ENCODE measurements around the gene NUP210L. TPM values are rescaled to one million over a fixed set of nuclear protein-coding genes. Genes with fewer than 3 reads are reported as not detected.

The NUP210L gene
- total and polyA plus RNA-seq, 2 donors (not counting 3 experiments of a cell fraction or from before 2014, with no cell fraction given) = 0.01 to 0.07 TPM

GRCh38 chr1:153990468-153991150, 164.3 kb downstream of the NUP210L start, which contains the start of gene RPS27:
RPS27 (plus strand) TSS chr1:153990762; CDS start chr1:153990797, 35 bp downstream.
- FAIRE-seq (peak; percentile 93), DNase-seq (ENCODE audit: low read depth, low spot score) (peak; percentile 96)
- no peaks in the 10 kb centered on the region for H4K20me1 ChIP-seq (replicated peaks; ENCODE audit: control insufficient read depth, extremely low read depth, insufficient read depth, low read length)
- peak within 1 kb of the TSS; percentile 17 for H2AFZ ChIP-seq (ENCODE audit: low read depth, low read length)
- intact Hi-C loops (cut with micrococcal nuclease) = loop anchor here (1.0 to 10.0 kb wide), 6 partner anchors 27 to 1958 kb away; partner anchors contain the start of genes NUP210L and SLC39A1
- peak within 1 kb of the TSS; percentile 15 to 86 (median 79) for H3K4me3 ChIP-seq (replicated peaks in 1 of 3; ENCODE audit: insufficient read depth in 1 of 3, low read depth in 1 of 3, low read length in 3 of 3)
- POLR2A ChIA-PET = interaction anchor here (0.6 to 1.4 kb wide), 9 partner anchors 9 to 230 kb away, joined by 3 to 8 read pairs (median 3); partner anchors contain the start of genes CREB3L4, DENND4B, SLC39A1 and UBAP2L
- no peaks in the 10 kb centered on the region for H3K9me3 ChIP-seq (replicated peaks; ENCODE audit: control insufficient read depth, insufficient read depth, low read length)
- CTCF ChIA-PET = interaction anchor here (0.7 to 1.1 kb wide), 3 partner anchors 13 to 313 kb away, joined by 3 read pairs; partner anchors contain the start of gene JTB
- H3K9me1 ChIP-seq (replicated peaks; ENCODE audit: control insufficient read depth, extremely low read depth, insufficient read depth, low read length) = no peaks in the 10 kb centered on the region
- H3K4me2 ChIP-seq (ENCODE audit: insufficient read depth, low read length) = peak within 1 kb of the TSS; percentile 95
- dilution Hi-C loops (cut with MboI; ENCODE audit: extremely low pct_ligation_motif_present, low sequenced_read_pairs) = no loop called here
- peaks cover 9 to 10% of the 10 kb centered on the region in 2 experiments for H3K36me3 ChIP-seq (ENCODE audit: control insufficient read depth in 2 of 2, extremely low read depth in 1 of 2, insufficient read depth in 2 of 2, low read length in 2 of 2)
- H3K27me3 ChIP-seq (ENCODE audit: control insufficient read depth in 2 of 2, insufficient read depth in 2 of 2, low read length in 2 of 2) = no peaks in the 10 kb centered on the region
- peaks cover 24% of the 10 kb centered on the region for H3K4me1 ChIP-seq (ENCODE audit: control insufficient read depth, extremely low read depth, insufficient read depth, low read length)
- H3K79me2 ChIP-seq (ENCODE audit: control insufficient read depth, insufficient read depth, low read length) = peaks cover 24% of the 10 kb centered on the region
- TF ChIP-seq POLR2AphosphoS5 (IDR thresholded peaks at IDR 0.05; ENCODE audit: insufficient read depth, low read depth, low read length) (peak; percentile 99), POLR2A (IDR thresholded peaks at IDR 0.05; ENCODE audit: low read depth, low read length) (peak; percentile 99), FOS (IDR thresholded peaks at IDR 0.05; ENCODE audit: borderline replicate concordance, insufficient read depth, low read length) (peak; percentile 15), MYC (IDR thresholded peaks at IDR 0.05; ENCODE audit: low read depth, low read length) (no peak), MAX (IDR thresholded peaks at IDR 0.05; ENCODE audit: insufficient read depth, insufficient read length) (no peak), GATA2 (IDR thresholded peaks at IDR 0.05; ENCODE audit: insufficient read depth, insufficient read length, low read depth, low read length) (no peak), JUN (IDR thresholded peaks at IDR 0.05; ENCODE audit: borderline replicate concordance, insufficient read depth, insufficient read length, low read depth) (peak; percentile 80)
- peak within 1 kb of the TSS; percentile 91 for H3K9ac ChIP-seq (replicated peaks; ENCODE audit: extremely low read depth, insufficient read depth, low read length)
- BruUV-seq (replicated peaks) = no TSS peak
- H3K27ac ChIP-seq (ENCODE audit: insufficient read depth, low read depth, low read length) = peak within 1 kb of the TSS; percentile 90

Measured in endothelial cell of umbilical vein (primary cell).